Cardiac septum (tissue), 1 donor: ENCODE results near the gene LMNA. TPM values are rescaled to one million over a fixed set of nuclear protein-coding genes. Genes with fewer than 3 reads are reported as not detected.
"Not testable (repeated sequence)": the region's sequence is repeated elsewhere in the genome, so short reads cannot be mapped to it uniquely, and the experiment has no call there.

Experiments
- DNase-seq: peaks from one replicate; pipeline ENCODE4 v3.0.0-alpha.2; 2020; ENCODE audit warnings: low spot score
- intact Hi-C: fragments of 100-400 bp; cut with DNase I; formaldehyde crosslinking; loops from one replicate; pipeline ENCODE4 v1.14.0; 2022
- total RNA-seq: library from RNA; stranded (reverse); fragmentation: NEBNext Ultra II Directional; extraction: Animal tissue kit (Norgen Biotek cat#: 25700); gene quantifications from one replicate; pipeline ENCODE4 v1.2.1, GENCODE V29; 2021
- donor health status: DM: no; HTN: no; CAD: no.

LMNA gene
- total RNA-seq, 1 donor from 2014 or later, result 298 TPM

- intact Hi-C loops, result no loop called here
- no peak for DNase-seq
Observed at GRCh38 chr1:156172696-156173470, 58.4 kb downstream of the LMNA start.

GRCh38 chr1:156176610-156177210 is 62.2 kb downstream of the LMNA start:
- no peak for DNase-seq
- intact Hi-C loops, result no loop called here

GRCh38 chr1:156177919-156178654 is 63.6 kb downstream of the LMNA start:
- no peak for DNase-seq
- intact Hi-C loops, result no loop called here

- intact Hi-C loops, result no loop called here
Observed at GRCh38 chr1:156180471-156180870, 66.0 kb downstream of the LMNA start.

GRCh38 chr1:156181391-156181924 is 66.9 kb downstream of the LMNA start:
- DNase-seq, intact Hi-C loops: not testable (repeated sequence)

More at GRCh38 chr1:156180471-156180870, 66.0 kb downstream of the LMNA start:
- DNase-seq, result no peak

- DNase-seq, intact Hi-C loops: not testable (repeated sequence)
Observed at GRCh38 chr1:156182010-156182779, 67.7 kb downstream of the LMNA start.

- DNase-seq, intact Hi-C loops: not testable (repeated sequence)
Observed at GRCh38 chr1:156186347-156187177, 72.1 kb downstream of the LMNA start.

Other genes with a start within 250 kb of the LMNA start
- gene RIT1, start 203.4 kb upstream of the LMNA start, total RNA-seq, result 26.2 TPM
- gene KHDC4, start 180.3 kb upstream of the LMNA start, total RNA-seq, result 26.8 TPM
- not detected for gene RXFP4, start 173.1 kb upstream of the LMNA start, total RNA-seq
- 95.9 TPM for gene ARHGEF2, start 136.2 kb upstream of the LMNA start, total RNA-seq
- 81.2 TPM for gene SSR2, start 93.8 kb upstream of the LMNA start, total RNA-seq
- gene UBQLN4, start 60.9 kb upstream of the LMNA start, total RNA-seq, result 26.3 TPM
- gene LAMTOR2, start 59.9 kb upstream of the LMNA start, total RNA-seq, result 49.8 TPM
- not detected for gene RAB25, start 53.6 kb upstream of the LMNA start, total RNA-seq
- 0.24 TPM for gene MEX3A, start 32.2 kb upstream of the LMNA start, total RNA-seq
- gene SEMA4A, start 38.9 kb downstream of the LMNA start, total RNA-seq, result 2.7 TPM
- gene SLC25A44, start 79.4 kb downstream of the LMNA start, total RNA-seq, result 15.4 TPM
- 54.3 TPM for gene PMF1, start 98.3 kb downstream of the LMNA start, total RNA-seq
- 0.78 TPM for gene BGLAP, start 127.5 kb downstream of the LMNA start, total RNA-seq
- 2.6 TPM for gene PAQR6, start 133.3 kb downstream of the LMNA start, total RNA-seq
- gene SMG5, start 168.1 kb downstream of the LMNA start, total RNA-seq, result 112 TPM
- gene TMEM79, start 169.6 kb downstream of the LMNA start, total RNA-seq, result 2.2 TPM
- 15.2 TPM for gene GLMP, start 181.0 kb downstream of the LMNA start, total RNA-seq
- not detected for gene VHLL, start 184.6 kb downstream of the LMNA start, total RNA-seq
- gene CCT3, start 223.6 kb downstream of the LMNA start, total RNA-seq, result 127 TPM
- gene TSACC, start 223.8 kb downstream of the LMNA start, total RNA-seq, result not detected